Stimulated activated CD4-positive, alpha-beta T cell treated with anti-CD3 and anti-CD28 coated beads, Interleukin-2, amount 100 ng/mL, for 48 hours (primary cell): ENCODE data around the gene MYDGF.
"Not testable (repeated sequence)": the region's sequence is repeated elsewhere in the genome, so short reads cannot be mapped to it uniquely, and the experiment has no call there.

Experiments used
- DNase-seq, 2 donors: peaks; one replicate each; pipeline ENCODE4 v3.0.0-alpha.2; 2020

Gene MYDGF

DNA sequence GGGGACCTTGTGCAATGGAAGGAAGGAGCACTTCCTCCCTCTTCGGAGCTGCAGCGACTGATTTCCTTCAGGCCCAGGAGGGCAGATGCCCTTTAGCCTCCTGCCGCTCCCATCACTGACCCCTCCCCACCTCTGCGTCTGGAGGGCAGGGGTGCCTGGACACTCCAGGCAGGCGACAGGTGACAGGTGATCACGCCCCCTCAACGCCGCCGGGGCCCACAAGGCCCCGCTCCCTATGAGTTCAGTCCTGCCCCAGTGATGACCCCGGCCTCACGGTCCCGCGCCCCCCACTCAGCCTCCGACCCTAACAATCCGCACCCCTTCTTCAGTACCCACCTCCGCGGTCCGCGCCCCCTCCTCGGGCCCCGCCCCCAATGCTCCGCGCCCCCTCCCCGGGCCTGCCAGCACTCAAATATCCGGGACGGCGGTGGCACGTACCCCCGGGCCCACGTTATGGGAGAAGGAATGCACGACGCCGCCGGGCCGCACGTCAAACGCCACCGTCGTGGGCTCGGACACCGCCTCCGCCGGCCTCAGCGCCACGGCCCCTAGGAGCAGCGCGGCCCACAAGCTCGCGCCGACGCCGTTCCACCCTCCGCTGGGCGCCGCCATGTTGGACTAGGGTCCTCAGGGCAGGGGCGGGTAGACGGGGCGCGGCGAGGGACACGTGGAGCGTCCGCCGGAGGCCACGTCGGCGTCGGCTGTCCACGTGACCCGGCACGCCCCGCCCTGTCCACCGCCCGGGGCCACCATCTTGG, at the start of gene MYDGF:
Gene MYDGF (minus strand): TSS at position 620 of the 758 bp plus-strand sequence. CDS start 8 bp downstream, at position 612.
- DNase-seq = peak; percentile 91 to 93

DNA sequence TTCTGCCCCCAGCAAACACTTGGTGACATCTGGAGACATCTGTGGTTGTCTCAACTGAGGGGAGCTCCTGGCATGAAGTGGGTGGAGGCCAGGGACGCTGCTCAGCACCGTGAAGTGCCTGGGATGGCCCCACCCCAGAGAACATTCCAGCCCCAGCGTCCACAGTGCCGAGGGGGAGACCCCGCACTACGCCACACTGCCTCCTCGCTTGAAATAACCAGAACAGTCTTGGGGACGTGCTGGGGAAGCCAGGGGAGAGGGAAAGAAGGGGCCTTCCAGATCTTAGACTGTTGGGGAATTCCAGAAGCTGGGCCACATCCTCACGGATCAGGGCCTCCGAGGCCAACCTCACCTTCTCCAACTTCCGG, 49.3 kb upstream of the MYDGF start:
- no peak for DNase-seq

DNA sequence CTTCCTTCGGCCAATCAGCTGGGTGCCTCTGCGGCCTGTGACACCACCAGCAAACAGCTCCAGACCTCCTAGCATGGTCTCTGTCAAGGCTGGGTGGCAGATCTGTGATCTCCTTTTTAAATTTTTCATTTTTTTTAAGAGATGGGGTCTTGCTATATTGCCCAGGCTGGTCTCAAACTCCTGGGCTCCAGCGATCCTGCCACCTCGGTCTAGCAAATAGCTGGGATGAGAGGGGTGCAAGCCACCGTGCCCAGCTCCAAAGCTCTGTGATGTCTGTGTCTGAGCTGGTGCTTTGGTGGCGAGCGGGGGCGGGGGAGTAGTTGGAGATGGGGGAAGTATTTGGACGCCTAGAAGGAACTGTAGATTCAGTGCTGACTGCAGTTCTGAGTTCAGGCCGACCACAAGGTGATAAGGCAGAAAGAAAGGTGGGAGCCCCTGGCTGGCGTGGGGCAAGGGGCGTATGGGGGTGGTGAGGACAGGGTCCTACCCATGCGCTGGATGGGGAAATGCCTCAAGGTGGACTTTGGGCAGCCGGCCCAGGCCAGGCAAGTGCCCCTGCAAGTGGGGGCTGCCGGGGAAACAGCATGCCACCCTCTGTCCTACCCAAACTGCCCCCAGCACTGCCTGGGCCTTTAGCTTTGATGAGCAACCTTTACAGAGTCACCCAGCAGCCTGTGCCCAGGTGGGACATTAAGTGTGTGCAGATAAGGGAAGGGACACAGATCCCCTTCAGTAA, 48.0 kb upstream of the MYDGF start:
- no peak for DNase-seq

DNA sequence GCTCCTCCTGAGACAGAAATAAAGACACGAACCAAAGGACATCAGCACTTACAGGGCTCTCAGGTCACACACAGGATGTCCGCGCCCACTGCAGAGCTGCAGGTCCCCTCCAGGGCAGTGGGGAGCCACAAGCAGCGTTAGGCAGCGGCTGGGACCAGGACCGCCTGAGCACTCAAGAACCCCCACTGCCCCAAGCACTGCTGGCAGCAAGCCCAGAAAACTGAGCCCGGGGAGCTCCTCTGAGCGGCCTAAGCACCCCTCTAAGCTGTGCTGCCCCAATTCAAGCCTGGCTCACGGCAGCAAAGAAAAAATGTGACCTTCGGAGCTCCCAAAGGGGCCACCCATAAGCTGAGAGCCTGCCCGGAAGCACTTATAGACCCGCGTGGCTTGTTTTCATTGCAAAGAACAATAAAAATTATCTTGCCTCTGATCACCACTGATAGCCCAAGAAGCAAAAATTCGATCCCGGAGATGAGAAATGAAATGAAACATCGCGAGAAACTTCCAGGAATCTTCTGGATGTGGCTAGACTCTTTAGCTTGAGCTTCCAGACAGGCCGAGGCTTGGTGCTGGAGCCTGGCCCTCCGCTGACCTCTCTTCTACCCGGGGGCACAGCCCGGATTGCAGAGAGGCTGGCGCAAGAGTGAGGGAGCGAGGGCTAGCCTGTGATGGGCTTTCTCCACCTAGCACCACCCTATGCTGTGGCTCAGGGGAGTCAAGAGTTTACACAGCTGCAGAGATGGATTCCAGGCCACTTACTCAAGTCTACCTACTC, 47.2 kb upstream of the MYDGF start:
- DNase-seq = no peak

DNA sequence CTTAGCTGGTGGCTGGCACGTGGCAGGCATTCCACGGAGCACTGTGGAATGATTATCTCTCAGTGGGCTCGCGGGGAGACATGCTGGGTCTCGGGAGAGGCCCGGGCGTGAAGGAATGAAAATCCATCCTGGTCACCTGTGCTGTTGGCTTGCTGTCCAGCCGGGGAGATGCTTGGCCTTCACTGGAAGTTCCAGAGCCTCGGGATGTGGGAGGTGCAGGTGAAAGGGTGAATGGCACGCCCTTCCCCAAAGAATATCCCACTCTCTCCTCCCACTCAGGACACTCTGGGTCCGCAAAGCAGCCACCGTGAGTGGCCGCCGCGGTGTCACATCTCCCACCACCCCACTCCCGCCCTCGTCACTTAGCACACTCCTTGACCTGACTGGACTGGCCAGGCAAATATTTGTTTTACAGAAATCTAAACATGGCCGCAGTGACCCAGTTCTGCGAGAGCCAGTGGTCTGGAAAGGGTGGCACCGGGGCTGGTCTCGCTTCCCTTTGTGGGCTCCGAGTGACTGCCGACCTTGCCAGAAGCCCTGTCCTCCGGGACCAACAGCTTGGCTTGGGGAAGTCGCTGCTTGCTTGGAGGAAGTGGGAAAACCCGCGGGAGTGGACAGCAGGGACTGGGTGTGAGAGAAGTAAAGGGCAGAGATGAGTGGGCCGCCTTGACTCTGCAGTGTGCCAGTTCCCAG, 45.5 kb upstream of the MYDGF start:
- no peak for DNase-seq

DNA sequence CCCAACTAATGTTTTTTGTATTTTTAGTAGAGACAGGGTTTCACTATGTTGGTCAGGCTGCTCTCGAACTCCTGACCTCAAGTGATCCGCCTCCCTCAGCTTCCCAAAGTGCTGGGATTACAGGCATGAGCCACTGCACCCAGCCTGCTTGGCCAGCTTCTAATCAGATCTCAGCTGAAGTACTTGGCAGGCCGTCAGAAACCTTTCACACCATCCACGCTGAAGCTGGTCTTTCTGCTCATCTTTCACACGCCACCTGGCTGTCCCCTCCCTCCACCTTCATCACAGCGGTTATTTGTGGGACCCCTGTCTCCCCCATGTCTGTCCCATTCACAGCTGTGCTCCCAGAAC, 45.0 kb upstream of the MYDGF start:
- not testable (repeated sequence) for DNase-seq

DNA sequence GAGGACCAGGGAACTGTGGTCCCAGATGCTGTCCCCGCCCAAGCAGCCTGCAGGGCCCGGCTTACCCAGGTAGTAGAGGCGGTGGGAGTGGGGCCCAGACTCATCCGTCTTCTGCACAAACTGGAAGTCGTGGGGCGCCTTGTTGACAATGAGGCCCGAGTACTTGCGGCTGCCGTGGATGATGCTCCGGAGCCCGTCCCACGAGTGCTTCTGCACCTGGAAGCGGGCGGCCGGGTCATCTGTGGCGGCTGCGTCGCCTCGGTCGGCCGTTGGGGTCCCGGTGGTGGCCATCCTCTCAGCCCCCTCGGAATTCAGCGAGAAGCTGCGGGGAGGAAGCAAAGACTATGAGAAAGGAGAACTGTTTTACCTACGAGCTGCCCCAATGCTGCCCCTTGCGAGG, 43.9 kb upstream of the MYDGF start:
- no peak for DNase-seq

DNA sequence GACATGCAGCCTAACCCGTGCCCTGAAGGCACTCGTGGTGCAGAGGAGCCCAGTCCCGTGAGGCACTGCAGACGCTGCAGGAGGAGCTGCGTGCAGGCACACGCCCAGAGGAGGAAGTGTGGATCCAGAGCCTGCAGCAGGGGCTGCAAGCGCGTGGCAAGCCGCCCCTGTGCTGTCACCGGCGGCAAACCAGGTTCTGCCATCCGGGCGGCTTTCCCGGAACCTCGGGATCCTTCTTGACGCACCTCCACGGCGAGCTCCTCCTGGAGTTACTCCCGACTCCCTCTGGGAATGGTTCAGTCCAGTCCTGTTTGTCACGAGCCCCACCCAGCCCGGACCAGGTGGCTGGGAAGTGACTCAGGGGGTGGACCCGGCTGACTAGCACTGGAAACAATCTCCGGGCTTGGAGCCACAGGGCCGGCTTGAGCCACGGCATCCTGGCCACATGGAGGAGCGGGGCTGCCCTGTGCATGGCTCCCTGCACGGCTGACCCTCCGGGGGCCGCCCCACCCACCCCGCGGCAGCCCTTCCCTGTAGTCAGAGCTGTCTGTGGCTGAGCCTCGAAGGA, 43.3 kb upstream of the MYDGF start:
- no peak for DNase-seq

DNA sequence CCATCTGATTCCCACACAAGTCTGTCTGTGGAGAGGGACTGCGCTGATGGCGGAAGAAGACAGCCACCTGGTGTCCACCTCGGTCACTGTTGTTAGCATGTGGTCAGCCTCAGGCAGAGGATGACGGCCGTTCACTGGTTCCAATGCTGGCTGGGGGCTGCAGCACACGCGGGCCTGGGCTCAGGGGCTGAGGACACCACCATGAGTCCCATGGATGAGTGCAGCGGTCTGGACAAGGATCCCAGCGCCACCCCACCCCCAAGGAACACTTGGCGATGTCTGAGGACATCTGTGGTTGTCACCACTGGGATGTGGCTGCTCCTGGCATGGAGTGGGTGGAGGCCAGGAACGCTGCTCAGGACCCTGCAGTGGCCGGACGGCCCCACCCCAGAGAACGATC, 42.6 kb upstream of the MYDGF start:
- DNase-seq = no peak

DNA sequence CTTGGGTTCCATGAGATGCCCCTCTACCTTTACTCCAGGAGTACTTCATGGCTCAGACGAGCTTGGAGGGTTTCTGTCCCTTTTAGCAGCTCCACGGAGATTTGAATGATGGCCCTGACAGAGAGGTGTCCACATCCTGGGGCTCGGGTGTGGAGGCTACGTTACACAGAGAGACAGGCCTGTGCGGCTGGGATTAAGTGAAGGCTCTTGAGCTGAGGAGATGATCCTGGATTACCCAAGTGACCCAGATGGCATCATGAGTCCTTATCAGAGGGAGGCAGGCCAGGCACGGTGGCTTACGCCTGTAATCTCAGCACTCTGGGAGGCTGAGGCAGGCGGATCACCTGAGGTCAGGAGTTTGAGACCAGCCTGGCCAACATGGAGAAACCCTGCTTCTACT, 41.1 kb upstream of the MYDGF start:
- no peak for DNase-seq

DNA sequence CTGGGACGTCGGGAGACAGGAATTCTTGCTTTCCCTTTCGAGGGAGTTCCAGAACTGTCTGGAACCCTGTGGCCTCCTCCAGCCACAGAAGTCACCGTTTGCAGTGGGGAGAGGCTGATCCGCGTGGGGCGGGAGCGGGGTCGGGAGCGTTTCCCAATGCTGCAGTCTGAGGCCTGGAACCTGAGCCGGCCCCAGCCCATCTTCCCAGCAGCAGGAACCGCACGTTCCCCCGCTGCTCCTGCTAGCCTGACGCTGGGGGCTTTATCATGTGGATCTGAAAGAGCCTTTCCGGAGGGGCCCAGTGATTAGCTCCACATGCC, 40.1 kb upstream of the MYDGF start:
- DNase-seq = no peak

DNA sequence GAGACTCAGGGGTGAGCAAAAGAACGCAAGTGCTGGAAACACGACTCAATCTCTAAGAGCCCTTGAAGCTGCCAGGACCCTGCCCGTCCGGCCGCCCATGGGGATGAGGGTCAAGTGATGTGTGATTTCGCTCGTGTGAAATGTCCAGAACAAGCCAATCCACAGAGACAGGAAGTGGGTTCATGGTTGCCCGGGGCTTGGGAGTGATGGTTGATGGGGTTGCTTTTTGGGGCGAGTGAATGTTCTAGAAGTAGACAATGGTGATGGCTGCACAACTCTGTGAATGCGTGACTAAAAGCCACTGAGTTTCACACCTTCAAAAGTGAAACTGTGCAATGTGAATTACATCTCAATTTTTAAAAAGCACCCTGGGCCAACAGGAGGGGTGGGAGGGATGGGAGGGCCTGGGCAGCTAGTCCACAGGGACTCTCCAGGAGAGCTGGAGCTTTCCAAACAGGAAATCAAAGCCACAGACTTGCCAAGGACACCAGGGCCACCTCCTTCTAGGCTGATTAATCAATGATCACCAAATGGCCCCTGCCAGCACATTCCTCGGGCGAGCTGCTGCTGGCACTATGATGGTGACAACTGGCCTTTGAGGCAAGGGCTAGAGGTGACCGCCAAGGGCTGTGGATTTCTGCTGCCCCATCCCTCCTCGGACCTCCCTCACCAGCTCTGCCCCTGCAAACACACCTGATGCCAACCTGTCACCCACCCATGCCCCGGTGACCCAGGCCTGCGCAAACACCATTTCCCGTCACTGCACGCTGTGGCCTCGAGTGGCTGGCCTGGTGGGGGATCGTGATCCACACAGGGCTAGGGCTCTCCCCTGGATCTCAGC, 39.5 kb upstream of the MYDGF start:
- no peak for DNase-seq

DNA sequence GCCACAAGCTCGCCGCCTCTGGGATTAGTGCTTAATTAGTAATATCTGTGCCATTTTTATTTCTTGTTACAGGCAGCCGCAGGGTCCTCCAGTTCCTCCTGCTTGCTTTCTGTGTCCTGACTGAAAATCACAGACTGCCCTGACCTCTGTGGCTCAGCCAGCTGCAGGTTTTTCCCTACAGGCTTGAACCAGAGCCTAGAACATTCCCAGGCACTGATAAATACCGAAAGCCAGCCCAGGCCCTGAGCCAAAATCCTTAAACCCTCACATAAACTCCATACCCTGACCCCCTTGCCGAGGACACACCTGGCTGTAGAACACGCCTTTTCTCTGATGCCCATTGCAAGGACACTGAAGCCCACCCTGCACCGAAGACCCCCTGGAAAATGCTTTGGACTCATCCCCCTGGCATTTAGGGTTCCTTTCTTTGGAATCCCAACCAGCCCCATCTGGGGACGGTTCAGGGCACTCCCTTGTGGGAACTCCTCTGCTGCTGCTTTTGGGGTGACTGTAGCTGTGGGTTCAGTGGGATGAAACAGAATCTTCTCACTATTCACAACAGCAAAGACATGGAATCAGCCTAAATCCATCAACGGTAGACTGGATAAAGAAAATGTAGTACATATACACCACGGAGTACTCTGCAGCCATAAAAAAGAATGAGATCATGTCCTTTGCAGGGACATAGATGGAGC, 38.0 kb upstream of the MYDGF start:
- DNase-seq = no peak

DNA sequence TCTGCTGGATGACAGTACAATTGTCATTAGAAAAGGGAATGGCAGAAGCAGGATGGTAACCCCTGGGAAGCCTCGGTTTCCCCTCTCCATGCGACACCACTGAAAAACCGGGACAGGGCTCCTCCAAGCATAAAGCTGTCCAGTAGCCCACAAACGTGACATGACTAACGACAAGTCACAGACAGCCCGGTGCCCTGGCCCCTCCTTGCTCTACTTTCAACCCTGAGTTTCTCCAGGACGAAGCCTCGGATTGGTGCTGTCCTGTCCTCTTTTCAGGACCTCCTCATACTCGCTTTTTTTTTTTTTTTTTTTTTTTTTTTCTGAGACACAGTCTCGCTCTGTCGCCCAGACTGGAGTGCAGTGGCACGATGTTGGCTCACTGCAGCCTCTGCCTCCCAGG, 37.2 kb upstream of the MYDGF start:
- DNase-seq = no peak

DNA sequence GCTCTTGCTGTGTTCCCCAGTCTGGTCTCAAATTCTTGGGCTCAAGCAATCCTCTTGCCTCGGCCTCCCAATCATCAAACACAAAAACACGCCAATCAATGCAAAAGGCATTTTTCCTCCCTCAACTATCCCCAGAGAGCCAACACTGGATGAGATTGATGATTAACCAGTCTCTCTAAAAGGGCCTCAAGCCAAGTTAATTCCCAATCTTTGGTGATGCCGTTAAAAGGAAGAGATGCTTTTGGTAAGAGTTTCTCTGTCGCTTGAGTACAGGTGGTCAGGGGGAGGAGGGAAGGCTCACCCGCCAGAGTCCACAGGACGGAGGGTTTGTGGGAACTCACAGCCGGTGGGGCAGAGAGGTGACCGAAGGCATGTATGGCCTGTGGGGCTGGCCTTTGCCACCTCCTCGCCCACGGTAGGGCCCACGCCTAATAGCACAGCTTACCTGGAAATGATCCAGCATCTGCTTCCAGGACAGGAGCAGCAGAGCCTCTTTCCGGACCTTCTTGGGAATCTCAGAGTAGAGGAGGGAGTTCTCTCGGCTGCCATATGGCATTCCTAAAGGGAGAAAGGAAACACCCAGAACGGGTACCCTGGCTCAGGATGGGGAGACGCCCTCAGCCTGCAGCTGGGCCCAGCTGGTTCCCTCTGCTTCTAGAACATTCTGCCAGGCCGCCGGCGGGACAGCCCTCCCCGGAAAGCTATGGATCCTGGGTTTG, 35.4 kb upstream of the MYDGF start:
- no peak for DNase-seq

DNA sequence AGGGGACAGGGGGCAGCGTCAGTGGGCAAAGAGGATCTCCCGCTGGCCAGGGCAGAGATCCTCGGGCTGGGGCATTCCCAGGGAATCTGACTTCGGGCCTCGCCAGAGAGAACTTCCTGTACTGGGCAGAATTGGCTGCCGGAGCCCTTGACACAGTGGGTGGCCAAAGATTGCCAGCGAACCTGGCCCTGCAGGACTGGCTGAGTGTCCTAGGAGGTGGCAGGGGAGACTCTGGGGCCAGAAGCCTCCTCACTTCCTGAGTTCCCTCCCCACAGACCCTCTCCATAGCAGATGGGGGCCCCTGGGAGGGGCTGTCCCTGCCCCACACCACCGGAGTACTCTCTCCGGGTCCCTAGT, 34.2 kb upstream of the MYDGF start:
- no peak for DNase-seq

DNA sequence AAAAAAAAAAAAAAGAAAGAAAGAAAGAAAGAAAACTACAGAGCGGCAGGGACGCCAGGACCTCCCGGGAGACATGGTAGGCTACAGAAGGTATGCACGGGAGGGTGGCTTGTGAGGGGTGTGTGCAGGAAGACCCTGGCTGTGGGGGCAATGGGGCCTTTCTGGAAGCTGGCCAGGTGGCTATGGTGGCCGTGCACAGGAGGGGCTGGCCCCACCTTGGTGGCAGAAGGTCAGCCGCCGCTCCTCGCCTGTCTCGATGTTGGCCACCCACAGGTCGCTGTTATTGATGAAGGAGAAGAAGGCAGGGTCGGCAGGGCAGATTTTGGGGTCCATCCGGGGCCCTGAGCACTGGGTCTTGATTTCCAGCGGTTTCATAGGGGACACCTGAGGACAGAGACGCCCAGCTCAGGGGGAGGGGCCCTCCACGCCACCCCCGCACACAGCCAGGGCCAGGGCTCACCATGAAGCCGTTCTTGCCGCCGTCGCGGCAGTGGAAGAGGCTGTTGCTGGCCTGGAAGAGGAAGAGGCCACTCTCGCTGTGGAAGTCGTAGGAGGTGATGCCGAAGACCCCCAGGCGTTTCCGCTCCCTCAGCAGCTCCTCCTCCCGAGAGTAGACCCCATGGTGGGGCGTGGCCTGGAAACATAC, 33.7 kb upstream of the MYDGF start:
- DNase-seq = no peak

DNA sequence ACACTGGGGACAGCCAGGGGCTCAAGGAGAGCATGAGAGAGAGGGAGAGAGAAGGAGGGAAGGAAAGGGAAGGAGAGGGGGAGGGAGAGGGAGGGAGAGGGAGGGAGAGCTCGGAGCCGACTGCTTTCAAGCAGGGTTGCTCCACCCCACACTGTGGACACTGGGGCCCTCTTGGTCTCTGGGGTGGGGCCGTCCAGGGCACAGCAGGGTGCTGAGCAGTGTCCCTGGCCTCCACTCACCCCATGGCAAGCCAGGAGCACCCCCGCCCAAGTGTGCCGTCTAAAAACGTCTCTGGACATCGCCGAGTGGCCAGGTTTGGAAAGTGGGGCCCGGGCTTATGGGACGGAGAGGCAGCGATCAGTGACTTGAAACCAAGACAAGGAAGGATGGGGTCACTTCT, 32.6 kb upstream of the MYDGF start:
- no peak for DNase-seq

DNA sequence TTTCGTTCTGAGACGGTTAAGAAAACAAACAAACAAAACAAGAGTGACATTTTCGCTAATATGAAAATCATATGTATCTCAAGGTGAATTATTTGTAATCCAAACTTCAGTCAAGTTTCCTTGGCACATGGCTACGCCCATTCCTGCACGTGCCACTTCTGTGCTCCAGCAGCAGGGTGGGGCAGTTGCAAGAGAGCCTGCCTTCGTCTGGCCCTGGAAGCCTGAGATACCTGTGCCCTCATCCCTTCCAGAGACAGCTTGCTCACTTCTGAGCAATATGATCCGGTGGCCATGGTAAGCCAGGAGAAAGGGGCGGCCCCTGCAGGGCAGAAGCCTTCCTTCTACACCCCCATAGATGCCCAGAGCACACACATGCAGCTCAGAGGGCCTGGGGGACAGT, 31.4 kb upstream of the MYDGF start:
- DNase-seq = no peak

DNA sequence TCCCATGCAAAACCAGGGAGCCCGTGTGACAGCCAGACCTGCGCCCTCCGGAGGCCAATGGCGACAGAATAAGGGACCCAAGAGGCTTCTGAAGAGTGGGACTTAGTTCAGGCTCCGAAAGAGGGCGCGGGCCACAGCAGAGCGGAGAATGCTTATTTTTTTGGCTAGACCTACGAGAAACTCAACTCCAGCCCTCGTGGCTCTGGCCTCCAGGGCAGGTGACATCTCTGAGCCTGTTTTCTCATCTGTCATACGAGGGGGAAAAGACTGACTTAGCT, 30.5 kb upstream of the MYDGF start:
- DNase-seq = no peak
